Mesothelial cell of epicardium (in vitro differentiated cells): ENCODE data around the gene MOB3A. TPM values are rescaled to one million over a fixed set of nuclear protein-coding genes. Genes with fewer than 3 reads are reported as not detected.

Experiments
- DNase-seq, 2 experiments: peaks; one replicate each; pipeline ENCODE4 v3.0.0; 2021; ENCODE audit warnings: low spot score in 2 of 2; ENCODE audit not compliant: unreplicated experiment in 2 of 2
- H3K27ac Mint-ChIP-seq: 2 replicates; pipeline ENCODE4 v1.8.0; 2021; ENCODE audit warnings: mixed read lengths
- H3K27me3 Mint-ChIP-seq: 2 replicates; pipeline ENCODE4 v1.8.0; 2021; ENCODE audit warnings: low read depth, mixed read lengths
- H3K36me3 Mint-ChIP-seq: 2 replicates; pipeline ENCODE4 v1.8.0; 2021; ENCODE audit warnings: mixed read lengths
- H3K4me1 Mint-ChIP-seq: 2 replicates; pipeline ENCODE4 v1.8.0; 2021; ENCODE audit warnings: mixed read lengths
- H3K4me3 Mint-ChIP-seq: 2 replicates; pipeline ENCODE4 v1.8.0; 2021; ENCODE audit warnings: mild to moderate bottlenecking, moderate library complexity, mixed read lengths
- H3K9me3 Mint-ChIP-seq: 2 replicates; pipeline ENCODE4 v1.8.0; 2021; ENCODE audit warnings: mixed read lengths
- total RNA-seq: library from RNA; stranded (reverse); gene quantifications from 3 replicates; pipeline ENCODE4 v1.2.1, GENCODE V29; 2021
- TF ChIP-seq, protein P1 (sequence below): fragments of 200-600 bp; sonication (generic); IDR thresholded peaks from one replicate; pipeline ENCODE4 v1.5.0; 2021; ENCODE audit warnings: antibody characterized with exemption; ENCODE audit not compliant: unreplicated experiment

Gene MOB3A
- total RNA-seq, 1 donor from 2014 or later: 34.7 TPM

DNA sequence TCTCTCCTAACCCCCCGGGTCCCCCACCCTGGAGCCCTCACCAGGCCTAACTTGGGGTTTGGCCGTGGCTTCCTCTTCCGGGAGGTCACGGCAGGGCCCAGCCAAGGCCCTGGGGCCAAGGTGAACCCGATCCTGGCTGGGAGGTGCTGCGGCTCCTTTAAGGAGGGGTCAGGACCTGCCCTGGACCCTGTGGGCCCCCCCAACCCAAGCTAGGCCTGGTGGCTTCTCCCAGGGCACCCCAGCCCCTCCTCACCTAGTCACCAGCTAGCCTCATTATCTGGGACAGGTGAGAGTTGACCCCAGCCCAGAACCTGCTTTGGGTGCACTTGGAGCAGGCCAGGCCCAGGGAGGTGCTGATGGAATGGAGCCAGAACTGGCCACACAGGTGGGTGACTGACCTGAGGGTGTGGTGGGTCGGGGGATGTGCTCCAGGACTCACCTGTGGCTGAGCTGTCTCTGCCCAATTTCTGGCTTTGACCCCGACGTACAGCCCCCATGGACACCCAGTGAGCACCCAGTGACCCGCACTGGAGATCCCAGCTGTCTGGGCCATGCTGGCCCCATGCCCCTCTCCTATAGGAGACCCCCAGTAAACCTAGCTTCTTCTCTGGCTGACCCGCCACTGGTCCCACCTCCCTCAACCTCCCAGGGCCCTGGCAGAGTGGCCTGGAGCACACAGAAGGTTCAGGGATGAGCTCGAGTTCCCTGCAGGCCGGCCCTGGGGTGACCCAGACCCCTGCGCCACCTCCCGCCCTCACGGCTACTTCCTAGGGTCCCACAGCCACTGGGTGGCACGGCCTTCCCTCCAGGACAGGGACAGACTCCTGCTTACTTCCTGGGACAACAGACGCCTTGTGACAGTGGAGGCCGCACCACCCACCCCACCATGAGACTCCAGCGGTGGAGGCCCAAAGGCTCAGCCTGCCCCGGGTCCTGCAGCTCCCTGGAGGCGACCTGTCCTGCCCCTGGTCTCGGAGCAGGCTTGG lies 38.3 kb downstream of the MOB3A start:
- no peaks in the 10 kb centered on the region for H3K36me3 Mint-ChIP-seq
- H3K9me3 Mint-ChIP-seq: no peaks in the 10 kb centered on the region
- no peaks in the 10 kb centered on the region for H3K27me3 Mint-ChIP-seq
- DNase-seq: no peak
- H3K4me3 Mint-ChIP-seq: no peak overlapping the region
- H3K4me1 Mint-ChIP-seq: peaks cover 44% of the 10 kb centered on the region
- peak overlapping the region; percentile 78 for H3K27ac Mint-ChIP-seq
- TF ChIP-seq, protein P1, sequence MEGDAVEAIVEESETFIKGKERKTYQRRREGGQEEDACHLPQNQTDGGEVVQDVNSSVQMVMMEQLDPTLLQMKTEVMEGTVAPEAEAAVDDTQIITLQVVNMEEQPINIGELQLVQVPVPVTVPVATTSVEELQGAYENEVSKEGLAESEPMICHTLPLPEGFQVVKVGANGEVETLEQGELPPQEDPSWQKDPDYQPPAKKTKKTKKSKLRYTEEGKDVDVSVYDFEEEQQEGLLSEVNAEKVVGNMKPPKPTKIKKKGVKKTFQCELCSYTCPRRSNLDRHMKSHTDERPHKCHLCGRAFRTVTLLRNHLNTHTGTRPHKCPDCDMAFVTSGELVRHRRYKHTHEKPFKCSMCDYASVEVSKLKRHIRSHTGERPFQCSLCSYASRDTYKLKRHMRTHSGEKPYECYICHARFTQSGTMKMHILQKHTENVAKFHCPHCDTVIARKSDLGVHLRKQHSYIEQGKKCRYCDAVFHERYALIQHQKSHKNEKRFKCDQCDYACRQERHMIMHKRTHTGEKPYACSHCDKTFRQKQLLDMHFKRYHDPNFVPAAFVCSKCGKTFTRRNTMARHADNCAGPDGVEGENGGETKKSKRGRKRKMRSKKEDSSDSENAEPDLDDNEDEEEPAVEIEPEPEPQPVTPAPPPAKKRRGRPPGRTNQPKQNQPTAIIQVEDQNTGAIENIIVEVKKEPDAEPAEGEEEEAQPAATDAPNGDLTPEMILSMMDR: no peak

DNA sequence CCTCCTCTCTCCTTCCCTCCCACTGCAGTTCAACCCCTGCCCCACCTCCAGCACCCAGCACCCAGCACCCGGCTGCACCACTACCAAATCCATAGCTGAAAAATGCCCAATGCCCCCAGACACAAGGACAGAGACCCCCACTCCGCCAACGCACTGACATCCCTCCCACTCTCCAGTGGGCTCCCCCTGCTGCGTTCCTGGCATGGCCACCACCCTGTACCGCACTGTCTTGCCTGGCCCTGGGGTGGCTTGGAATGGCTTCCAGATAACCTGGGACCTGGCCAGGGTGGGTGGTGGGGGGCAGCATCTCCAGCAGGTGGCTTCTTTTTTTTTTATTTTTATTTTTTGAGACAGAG lies 39.3 kb downstream of the MOB3A start:
- Mint-ChIP-seq H3K27ac (no peak overlapping the region), H3K4me1 (peaks cover 34% of the 10 kb centered on the region), H3K36me3 (no peaks in the 10 kb centered on the region), H3K27me3 (no peaks in the 10 kb centered on the region), H3K9me3 (no peaks in the 10 kb centered on the region), H3K4me3 (no peak overlapping the region)
- DNase-seq: no peak
- TF ChIP-seq, protein P1: no peak

DNA sequence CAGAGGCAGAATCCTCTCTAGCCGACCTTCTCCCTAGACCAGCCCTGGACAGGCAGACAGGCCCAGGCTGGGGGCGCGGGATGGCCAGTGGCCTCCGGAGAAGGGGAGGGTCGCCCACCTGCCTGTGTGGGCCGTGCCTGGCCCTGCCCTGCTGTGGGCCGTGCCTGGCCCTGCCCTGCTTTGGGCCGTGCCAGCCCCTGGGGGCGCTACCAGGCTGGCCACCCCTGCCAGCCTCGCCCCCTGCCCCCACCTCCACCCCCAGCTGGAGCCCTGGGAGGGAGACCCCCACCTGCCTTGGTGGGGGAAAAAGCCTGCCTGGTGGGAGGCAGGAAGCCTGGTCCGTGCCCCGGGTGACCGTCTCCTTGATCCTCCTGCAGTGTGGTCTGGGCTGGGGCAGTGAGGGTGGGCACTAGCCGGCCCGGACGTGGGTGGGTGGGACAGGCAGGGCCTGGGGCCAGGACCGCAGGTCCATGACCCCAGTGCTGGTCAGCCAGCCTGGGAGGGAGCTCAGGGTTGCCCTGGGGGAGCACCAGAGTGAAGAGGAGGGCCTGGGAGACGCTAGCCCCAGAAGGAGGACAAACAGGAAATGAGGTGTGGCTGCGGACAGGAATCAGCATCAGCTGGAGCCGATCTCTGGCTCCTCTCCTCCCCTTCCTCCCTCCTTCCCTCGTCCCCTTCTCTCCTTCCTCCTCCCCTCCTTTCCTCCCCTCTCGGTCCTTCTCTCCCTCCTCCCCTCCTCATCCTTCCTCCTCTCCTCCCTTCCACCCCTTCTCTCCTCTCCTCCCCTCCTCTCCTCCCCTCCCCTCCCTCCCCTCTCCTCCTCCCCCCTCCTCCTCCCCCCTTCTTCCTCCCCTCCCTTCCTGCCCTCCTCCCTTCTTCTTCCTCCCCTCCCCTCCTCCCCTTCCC lies 39.9 kb downstream of the MOB3A start:
- H3K27ac Mint-ChIP-seq: peak overlapping the region; percentile 91
- H3K4me3 Mint-ChIP-seq: no peak overlapping the region

DNA sequence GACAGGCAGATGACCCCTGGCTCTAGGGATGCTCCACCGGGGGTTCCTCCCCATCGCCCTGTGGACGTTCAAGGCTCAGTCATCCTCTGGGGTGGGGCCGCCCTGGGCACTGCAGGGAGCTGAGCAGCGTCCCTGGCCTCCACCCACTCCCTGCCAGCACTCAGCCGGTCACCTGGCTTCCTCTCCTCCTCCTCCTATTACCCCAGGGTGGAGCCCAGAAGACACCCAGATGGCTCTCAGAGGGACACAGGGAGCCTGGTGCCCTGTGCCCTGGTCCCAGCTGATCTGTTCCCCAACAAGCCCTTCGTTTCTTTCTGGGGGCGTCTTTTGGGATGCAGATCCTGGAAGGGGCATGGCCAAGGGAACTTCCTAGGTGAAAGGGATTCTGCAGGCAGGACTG lies 41.4 kb downstream of the MOB3A start:
- Mint-ChIP-seq H3K27ac (peak overlapping the region; percentile 64), H3K4me1 (peaks cover 23% of the 10 kb centered on the region), H3K36me3 (no peaks in the 10 kb centered on the region), H3K4me3 (no peak overlapping the region), H3K9me3 (no peaks in the 10 kb centered on the region), H3K27me3 (no peaks in the 10 kb centered on the region)
- TF ChIP-seq, protein P1: no peak
- no peak for DNase-seq

More for the DNA sequence above, 39.9 kb downstream of the MOB3A start:
- H3K36me3 Mint-ChIP-seq: no peaks in the 10 kb centered on the region
- H3K9me3 Mint-ChIP-seq: no peaks in the 10 kb centered on the region
- TF ChIP-seq, protein P1: no peak
- no peaks in the 10 kb centered on the region for H3K27me3 Mint-ChIP-seq
- H3K4me1 Mint-ChIP-seq: peaks cover 32% of the 10 kb centered on the region
- no peak for DNase-seq

DNA sequence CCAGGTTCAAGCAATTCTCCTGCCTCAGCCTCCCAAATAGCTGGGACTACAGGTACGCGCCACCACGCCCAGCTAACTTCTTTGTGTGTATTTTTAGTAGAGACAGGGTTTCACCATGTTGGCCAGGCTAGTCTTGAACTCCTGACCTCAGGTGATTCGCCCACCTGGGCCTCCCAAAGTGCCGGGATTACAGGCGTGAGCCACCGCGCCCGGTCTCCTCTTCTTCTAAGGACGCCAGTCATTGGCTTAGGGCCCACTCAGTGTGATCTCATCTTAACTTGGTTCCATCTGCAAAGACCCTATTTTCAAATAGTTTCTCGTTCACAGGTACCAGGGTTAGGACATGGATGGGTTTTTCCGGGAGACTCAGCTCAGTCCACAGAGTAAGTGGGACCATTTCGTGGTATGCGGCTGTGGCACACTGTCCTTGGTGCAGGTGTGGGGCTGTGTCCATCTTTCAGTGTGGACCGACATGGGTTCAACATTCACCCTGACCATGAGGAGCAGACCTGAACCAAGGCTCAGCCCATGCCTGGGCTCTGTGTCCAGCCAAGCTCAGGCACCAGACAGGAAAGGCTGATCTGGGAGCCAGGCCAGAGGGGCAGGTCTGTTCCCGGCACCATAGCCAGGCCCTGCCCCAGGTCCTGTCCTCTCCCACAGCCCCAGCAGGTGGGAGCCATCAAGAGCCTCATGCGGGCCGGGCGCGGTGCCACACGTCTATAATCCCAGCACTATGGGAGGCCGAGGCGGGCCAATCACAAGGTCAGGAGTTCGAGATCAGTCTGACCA lies 42.3 kb downstream of the MOB3A start:
- H3K27me3 Mint-ChIP-seq: no peaks in the 10 kb centered on the region
- peaks cover 25% of the 10 kb centered on the region for H3K4me1 Mint-ChIP-seq
- TF ChIP-seq, protein P1: no peak
- H3K36me3 Mint-ChIP-seq: no peaks in the 10 kb centered on the region
- no peak overlapping the region for H3K27ac Mint-ChIP-seq
- H3K9me3 Mint-ChIP-seq: no peaks in the 10 kb centered on the region
- no peak for DNase-seq
- no peak overlapping the region for H3K4me3 Mint-ChIP-seq
